ENCODE results near the gene FCHO2.
"Not testable (repeated sequence)": the region's sequence is repeated elsewhere in the genome, so short reads cannot be mapped to it uniquely, and the experiment has no call there.

The FCHO2 gene

GRCh38 chr5:72955768-72956323, at the start of gene FCHO2:
TSS of gene FCHO2 (plus strand) at chr5:72956041. CDS start at chr5:72956097, 56 bp downstream.
- peak; percentile 92 for DNase-seq

- no peak for DNase-seq
These were observed 49.0 kb upstream of the FCHO2 start for GRCh38 chr5:72906806-72907205.

- no peak for DNase-seq
These were observed 47.2 kb upstream of the FCHO2 start for GRCh38 chr5:72908664-72909063.

GRCh38 chr5:72917371-72917776, 38.5 kb upstream of the FCHO2 start:
- DNase-seq = no peak

- no peak for DNase-seq
These were observed 34.9 kb upstream of the FCHO2 start for GRCh38 chr5:72920690-72921502.

GRCh38 chr5:72921886-72922285, 34.0 kb upstream of the FCHO2 start:
- DNase-seq = no peak

- DNase-seq = no peak
These were observed 33.4 kb upstream of the FCHO2 start for GRCh38 chr5:72922422-72922821.

GRCh38 chr5:72925336-72926010, 30.4 kb upstream of the FCHO2 start:
- DNase-seq = no peak

- not testable (repeated sequence) for DNase-seq
These were observed 23.2 kb upstream of the FCHO2 start for GRCh38 chr5:72932686-72933085.

- not testable (repeated sequence) for DNase-seq
These were observed 20.7 kb upstream of the FCHO2 start for GRCh38 chr5:72934953-72935725.

- DNase-seq = no peak
These were observed 18.9 kb upstream of the FCHO2 start for GRCh38 chr5:72936893-72937292.

GRCh38 chr5:72937517-72938061, 18.3 kb upstream of the FCHO2 start:
- no peak for DNase-seq

- DNase-seq = no peak
These were observed 17.6 kb upstream of the FCHO2 start for GRCh38 chr5:72938206-72938605.

- DNase-seq = no peak
These were observed 15.8 kb upstream of the FCHO2 start for GRCh38 chr5:72940082-72940481.

- no peak for DNase-seq
These were observed 12.5 kb upstream of the FCHO2 start for GRCh38 chr5:72943307-72943706.

- no peak for DNase-seq
These were observed 8.3 kb upstream of the FCHO2 start for GRCh38 chr5:72947498-72947897.

- no peak for DNase-seq
These were observed 6.4 kb upstream of the FCHO2 start for GRCh38 chr5:72949481-72949880.

GRCh38 chr5:72951671-72952468, 4.0 kb upstream of the FCHO2 start:
- no peak for DNase-seq

- no peak for DNase-seq
These were observed 1.5 kb upstream of the FCHO2 start for GRCh38 chr5:72954389-72954788.

GRCh38 chr5:72955143-72955767, 586 bp upstream of the FCHO2 start:
- DNase-seq = no peak

- peak; percentile 11 for DNase-seq
These were observed 691 bp downstream of the FCHO2 start for GRCh38 chr5:72956324-72957140.
